GM18526 (cell line): ENCODE data around the gene SERPINA12.

Experiments used
- POLR2A ChIP-seq: IDR thresholded peaks from 3 replicates; pipeline ENCODE4 v1.6.1; 2011; ENCODE audit not compliant: insufficient read length; ENCODE audit errors: extremely low read depth

The SERPINA12 gene, protein sequence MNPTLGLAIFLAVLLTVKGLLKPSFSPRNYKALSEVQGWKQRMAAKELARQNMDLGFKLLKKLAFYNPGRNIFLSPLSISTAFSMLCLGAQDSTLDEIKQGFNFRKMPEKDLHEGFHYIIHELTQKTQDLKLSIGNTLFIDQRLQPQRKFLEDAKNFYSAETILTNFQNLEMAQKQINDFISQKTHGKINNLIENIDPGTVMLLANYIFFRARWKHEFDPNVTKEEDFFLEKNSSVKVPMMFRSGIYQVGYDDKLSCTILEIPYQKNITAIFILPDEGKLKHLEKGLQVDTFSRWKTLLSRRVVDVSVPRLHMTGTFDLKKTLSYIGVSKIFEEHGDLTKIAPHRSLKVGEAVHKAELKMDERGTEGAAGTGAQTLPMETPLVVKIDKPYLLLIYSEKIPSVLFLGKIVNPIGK

DNA sequence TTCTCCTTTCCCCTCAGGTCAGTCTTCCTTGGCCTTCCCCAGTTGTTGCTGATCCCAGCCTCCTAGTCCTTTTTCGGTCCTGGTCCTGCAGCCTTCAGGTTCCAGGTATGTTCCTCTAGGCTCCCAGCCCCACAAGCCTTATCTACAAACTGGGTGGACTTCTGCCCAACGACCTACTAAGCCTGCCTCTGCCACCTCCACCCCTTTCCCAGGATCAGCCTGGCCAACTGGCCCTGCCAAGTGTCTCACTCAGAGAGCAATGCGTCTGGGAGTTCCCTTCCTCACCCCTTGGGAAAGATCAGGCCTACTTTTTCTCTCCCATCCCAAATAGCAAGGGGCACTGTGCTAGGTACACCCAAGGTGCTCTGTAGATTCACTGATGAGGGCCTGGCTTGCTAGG lies at the start of gene SERPINA12:
SERPINA12 (minus strand) TSS at position 114 of the 400 bp plus-strand sequence. CDS start 11,072 bp downstream, outside the sequence.
- TF ChIP-seq POLR2A = no peak

DNA sequence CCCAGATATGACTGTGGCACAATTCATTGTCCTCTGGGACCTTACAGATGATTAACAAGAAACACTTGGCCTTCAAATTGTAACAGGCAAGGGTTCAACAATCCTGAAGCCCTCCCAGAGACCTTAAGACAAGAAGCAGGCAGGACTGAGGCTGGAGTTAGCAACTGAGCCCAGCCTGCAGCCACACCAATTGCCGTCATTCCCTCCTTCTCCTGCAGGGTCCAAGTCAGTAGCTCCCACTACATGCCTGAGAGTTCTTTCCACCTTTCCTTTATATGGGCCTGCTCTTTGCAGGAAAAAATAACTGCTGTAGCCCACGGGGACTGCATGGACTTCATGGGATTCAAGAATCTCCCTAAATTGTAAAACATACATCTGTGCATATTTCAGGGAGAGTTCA lies 49.6 kb upstream of the SERPINA12 start:
- no peak for TF ChIP-seq POLR2A

DNA sequence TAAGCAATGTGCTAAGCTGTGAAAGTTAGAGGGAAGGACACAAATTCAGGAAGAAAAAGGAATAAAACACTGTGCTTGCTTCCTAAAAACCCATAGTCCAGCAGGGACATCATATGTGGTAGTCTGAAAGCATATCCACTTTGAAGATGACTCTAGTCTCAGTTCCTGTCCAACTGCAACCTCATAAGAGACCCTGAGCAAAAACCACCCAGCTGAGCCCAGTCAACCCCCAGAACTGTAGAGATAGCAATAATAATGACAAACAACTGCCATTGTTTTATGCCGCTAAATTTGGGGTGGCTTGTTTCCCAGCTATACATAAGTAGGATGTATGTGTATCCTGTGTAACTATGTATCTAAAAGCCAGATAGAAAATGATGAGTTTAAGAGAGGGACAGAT lies 48.1 kb upstream of the SERPINA12 start:
- TF ChIP-seq POLR2A = no peak

DNA sequence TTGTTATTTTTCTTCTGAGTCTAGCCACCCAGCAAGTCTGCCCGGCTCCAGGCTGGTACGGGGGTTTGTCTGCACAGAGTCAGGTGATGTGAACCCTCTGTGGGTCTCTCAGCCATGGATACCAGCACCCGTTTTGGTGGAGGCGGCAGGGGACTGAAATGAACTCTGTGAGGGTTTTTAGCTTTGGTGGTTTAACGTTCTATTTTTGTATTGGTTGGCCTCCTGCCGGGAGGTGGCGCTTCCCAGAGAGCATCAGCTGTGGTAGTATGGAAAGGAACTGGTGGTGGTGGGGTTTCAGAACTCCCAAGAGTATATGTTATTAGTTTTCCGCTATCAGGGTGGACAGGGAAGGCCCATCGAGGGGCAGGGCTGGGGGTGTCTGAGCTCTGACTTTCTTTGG lies 46.7 kb upstream of the SERPINA12 start:
- TF ChIP-seq POLR2A = no peak

DNA sequence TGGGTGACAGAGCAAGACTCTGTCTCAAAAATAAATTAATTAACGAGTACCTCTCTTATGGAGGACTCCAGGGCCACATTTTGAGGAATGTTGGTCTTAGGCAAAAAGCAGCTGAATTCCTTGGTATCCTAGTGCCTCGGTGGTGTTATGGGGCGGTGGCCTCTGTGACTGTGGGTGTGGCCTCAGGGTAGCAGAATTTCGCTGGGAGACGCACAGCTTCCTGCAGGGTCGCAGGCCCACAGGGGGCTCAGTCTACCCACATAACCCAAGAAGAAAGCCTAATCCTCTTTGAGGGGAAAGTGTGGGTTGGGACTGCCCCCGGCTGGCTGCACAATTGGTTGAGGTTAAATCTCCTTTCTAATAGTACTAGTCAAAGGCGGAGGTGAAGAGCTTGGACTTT lies 40.8 kb upstream of the SERPINA12 start:
- TF ChIP-seq POLR2A = no peak

DNA sequence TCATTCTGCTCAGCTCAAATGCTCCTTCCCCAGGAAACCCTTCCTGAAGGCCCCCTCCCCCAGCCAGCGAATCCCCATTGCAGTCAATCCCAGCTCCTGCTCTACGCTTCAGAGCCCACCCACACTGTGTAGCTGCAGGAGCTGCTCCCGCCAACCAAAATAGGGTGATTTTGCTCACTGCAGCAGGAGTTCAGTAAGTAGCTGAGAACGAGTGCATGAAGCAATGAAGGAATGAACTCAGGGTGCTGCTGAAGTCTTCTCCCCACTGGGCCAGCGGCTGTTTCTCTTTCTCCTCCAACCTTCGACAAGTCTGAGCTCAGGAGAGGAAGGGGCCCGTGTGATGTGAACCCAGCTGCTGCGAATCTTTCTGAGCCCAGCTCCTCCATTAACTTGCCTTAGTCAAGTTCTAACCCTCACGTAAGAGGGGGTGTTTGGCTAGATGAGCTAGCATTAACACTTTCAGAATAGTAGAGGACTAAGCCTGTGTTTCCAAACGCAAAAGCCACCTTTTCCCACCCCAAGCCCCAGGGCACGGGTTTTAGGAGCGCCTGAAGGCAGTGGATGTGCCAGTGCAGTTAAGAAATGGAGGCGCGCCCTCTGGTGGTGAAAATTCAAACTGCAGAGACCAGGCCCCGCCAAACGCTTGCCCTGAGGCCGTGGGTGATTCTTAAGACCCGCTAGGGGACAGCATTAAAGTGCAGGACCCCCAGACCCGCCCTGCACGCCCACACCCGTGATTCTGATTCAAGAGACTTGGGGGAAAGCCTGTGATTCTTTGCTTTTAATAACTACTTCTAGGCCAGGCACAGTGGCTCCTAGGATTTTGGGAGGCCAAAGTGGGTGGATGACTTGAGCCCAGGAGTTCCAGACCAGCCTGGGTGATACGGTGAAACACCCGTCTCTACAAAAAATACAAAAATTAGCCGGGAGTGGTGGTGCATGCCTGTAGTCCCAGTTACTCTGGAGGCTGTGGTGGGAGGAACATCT lies 40.0 kb upstream of the SERPINA12 start:
- TF ChIP-seq POLR2A = no peak

DNA sequence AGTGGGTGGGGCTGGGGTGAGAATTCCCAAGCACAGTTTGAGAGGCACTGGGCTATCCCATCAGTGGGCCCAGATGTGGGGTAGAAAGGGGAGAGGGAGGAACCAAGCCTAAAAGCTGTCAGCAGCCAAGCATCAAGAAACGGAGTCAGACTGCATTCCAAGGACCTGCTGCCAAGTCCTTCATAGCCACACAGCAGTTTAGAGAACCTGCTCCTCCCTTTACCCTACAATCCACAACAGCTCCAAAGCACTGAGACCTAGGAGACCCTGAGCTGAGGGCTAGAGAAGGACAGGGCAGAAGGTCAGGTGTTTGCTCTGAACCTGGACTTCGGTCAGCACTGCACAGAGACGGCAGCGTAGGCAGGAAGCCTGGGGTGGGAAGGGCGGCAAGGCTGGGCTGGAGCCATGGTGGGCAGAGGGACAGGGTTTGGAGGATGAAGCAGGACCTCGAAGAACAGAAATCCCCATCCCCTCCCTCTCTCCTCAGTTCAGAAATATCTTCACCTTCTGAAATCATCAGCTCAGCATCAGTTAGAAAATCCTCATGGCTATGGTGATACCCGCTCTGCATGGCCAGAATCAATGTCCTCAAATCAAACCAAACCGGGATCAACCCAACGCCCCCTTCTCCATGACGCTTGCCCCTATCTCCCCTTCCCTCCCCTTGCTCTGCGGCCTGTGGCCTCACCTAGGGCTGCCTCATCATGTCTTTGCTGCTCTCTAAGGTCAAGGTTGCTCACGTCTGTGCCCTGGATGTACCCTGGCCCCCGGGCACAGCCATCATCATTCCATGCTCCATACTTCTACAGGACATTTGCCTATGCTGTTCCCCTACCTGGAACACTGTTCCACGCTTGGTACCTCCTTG lies 39.1 kb upstream of the SERPINA12 start:
- TF ChIP-seq POLR2A = no peak

DNA sequence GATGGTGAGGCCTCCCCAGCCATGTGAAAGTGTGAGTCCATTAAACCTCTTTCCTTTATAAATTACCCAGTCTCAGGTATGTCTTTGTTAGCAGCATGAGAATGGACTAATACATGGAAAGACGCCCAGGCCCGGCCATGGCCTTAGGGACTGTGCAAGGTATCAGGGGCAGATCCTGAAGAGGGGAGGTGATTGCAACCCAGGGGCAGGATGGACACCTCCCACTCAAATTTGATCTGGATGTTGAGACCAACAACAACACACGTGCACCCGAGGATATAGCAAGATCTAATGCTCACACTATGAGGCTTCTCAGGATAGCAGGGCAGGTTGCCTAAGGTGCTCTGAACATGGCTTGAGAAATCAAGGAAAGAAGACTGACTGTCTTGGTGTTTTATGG lies 38.5 kb upstream of the SERPINA12 start:
- TF ChIP-seq POLR2A = no peak

DNA sequence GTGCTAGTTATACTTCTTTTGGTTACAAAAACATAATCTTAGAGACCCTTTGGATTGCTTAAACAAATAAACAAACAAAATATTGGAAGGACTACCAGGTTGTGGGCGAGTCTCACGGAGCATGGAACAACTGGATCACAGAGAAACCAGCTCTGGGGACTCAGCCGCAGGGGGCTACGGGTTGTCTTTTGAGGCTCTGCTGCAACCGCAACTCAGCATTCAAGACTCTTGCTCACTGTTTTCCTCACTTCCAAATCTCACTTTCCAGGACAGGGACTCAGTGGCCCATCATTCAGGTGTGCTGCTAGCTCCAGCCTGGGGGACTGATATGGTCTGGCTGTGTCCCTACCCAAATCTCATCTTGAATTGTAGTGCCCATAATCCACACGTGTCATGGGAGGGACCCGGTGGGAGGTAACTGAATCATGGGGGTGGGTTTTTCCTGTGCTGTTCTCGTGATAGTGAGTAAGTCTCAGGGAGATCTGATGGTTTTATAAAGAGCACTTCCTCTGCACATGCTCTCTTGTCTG lies 37.9 kb upstream of the SERPINA12 start:
- no peak for TF ChIP-seq POLR2A

DNA sequence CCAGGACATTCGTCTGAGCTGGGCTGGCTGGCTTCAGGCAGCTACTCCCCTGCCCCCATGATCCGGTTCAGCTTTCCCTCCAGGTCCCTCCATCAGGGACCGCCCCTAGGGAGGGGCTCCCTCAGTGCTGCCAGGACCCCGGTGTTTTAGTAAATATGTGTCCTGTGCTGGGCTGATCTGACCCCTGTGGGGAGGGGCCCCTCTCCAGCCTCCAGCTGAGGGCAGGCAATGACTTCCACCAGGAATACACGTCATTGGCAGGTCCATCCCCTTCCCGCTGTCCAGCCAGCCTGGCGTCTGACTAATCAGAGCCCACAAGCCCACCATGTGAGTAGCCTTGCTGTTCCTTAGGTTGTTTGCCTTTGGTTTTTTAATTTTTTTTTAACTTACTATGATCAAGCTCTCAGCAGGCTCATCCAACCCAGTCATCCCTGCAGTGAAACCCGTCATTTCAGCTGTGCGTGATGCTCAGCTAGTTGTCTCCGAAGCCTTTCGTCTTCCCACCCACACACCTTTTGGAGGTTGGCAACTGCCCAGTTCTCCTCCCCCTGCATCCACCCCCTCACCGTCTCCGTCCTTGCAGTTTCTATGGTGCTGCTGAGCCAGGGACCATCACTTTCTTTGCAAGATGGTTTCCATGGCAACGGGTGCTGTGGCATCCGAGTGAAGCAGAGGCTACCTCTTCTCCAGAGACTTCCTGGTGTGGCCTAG lies 36.0 kb upstream of the SERPINA12 start:
- no peak for TF ChIP-seq POLR2A

DNA sequence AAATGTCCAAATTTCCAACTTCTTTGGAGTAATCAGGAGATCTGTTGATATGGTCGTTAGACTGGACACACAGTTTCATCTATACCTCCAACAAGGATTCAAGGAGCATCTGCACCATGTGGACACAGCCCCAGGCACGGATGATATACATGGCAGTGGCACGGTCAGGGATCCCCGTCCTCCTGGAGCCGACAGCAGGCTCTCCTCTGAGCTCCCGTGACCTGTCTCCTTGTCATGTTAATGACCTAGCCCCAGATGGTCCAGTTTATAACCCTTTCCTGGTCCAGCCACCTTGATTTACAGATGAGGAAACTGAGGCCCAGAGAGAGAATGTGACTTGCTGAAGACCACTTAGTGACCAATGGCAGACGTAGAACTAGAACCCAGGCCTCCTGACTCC lies 35.5 kb upstream of the SERPINA12 start:
- TF ChIP-seq POLR2A = no peak

DNA sequence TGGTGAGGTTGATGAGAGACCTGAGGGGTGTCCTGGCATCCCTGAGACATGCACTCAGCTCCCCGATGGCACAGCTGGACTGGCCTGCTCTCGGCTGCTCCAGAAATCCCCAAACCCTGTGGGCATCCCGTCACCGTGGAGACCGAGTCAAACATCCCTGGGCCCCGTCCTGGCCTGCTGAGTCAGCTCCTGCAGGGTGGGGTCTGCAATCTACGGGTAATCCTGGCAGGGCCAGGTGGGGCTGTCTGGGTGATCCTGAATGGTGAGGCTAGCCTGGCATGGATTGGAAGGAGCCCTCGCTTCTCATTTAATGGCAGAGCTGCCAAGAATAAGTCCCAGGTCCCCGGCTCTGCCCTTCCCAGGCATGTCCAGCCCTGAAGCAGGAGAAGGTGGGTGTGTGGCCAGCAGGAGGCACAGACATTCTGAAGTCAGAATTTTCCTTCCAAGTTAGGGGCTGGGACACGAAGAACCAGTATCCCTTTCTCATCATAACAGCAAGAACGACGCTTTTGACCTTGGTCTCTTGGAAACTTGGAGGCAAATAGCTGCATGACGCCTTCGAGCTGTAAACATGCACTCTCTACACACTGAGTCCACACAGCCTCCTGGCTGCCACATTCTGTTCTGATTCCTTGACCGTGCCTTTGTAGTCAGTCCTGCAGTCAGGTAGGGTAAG lies 34.3 kb upstream of the SERPINA12 start:
- TF ChIP-seq POLR2A = no peak

DNA sequence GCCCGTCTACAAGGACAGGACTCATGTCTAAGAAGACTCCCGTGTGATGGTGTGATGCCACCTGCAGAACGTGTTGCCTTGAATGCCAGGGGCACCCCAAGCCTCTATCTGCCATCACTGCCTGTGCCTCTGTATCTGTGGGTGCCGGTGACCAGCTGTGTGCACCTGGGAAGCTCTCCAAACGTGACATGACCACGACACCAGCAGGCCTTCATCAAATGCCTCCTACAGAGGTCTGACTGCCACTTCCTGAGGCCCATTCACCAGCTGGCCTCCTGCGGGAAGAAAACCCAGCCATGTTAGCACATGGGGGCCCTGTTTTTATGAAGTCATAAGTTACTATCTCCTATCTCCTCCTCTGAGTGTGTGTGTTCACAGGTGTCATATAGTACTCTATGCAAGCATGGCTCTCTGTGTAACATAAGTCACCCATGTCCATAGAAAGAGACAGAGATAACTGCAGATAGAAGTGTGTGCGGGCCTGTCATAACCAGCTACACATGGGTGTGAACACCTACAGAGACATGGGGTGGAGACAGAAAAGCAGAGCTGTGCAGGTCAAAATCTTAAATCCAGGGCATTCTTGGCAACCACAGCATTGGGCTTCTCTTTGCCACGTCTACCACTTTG lies 33.7 kb upstream of the SERPINA12 start:
- TF ChIP-seq POLR2A = no peak
